DOHH2 (cell line): ENCODE measurements around the gene ATAD3B.

Source experiments
- CTCF ChIP-seq: fragments of 200-600 bp; sonication (generic); IDR thresholded peaks from one replicate; pipeline ENCODE4 v1.5.1; 2014; ENCODE audit warnings: antibody characterized with exemption, mild to moderate bottlenecking, low read depth, low read length; ENCODE audit not compliant: poor library complexity, severe bottlenecking
- EZH2phosphoT487 ChIP-seq: fragments of 200-600 bp; sonication (generic); IDR thresholded peaks from 2 replicates; pipeline ENCODE4 v1.6.1; 2017; ENCODE audit warnings: borderline replicate concordance, mild to moderate bottlenecking, antibody characterized with exemption, low read length, moderate library complexity, mixed read lengths

- TF ChIP-seq CTCF (no peak), EZH2phosphoT487 (no peak)
Measured at GRCh38 chr1:1432951-1433803, 38.4 kb upstream of the ATAD3B start.
